SK-N-SH (cell line): ENCODE results near the gene LRRC46.

Experiments
- CTCF ChIP-seq: fragments of 200-600 bp; sonication (generic); IDR thresholded peaks from 2 replicates; pipeline ENCODE4 v1.6.1; 2017; ENCODE audit warnings: antibody characterized with exemption, mild to moderate bottlenecking, moderate library complexity
- EZH2phosphoT487 ChIP-seq: fragments of 200-600 bp; sonication (generic); IDR thresholded peaks from 2 replicates; pipeline ENCODE4 v1.6.1; 2017; ENCODE audit warnings: low read depth, mixed run types, mild to moderate bottlenecking, antibody characterized with exemption, moderate library complexity, borderline replicate concordance
- FOSL2 ChIP-seq: IDR thresholded peaks from 2 replicates; pipeline ENCODE4 v1.4.0; 2012; ENCODE audit warnings: low read depth, mild to moderate bottlenecking, moderate library complexity, borderline replicate concordance
- MXI1 ChIP-seq: IDR thresholded peaks from 2 replicates; pipeline ENCODE4 v1.6.1; 2012; ENCODE audit warnings: mild to moderate bottlenecking, low read depth, low read length, improper control_type of control experiment
- NRF1 ChIP-seq: IDR thresholded peaks from 2 replicates; pipeline ENCODE4 v1.6.1; 2012; ENCODE audit warnings: low read depth, mild to moderate bottlenecking, low read length
- POLR2AphosphoS5 ChIP-seq: IDR thresholded peaks from 2 replicates; pipeline ENCODE4 v1.6.1; 2012; ENCODE audit warnings: low read depth, low read length
- RAD21 ChIP-seq: IDR thresholded peaks from 2 replicates; pipeline ENCODE4 v1.6.1; 2012; ENCODE audit warnings: mild to moderate bottlenecking, low read length
- RXRA ChIP-seq: IDR thresholded peaks from 2 replicates; pipeline ENCODE4 v1.4.0; 2012; ENCODE audit warnings: low read depth, mild to moderate bottlenecking, borderline replicate concordance
- USF1 ChIP-seq: IDR thresholded peaks from 2 replicates; pipeline ENCODE4 v1.4.0; 2012; ENCODE audit warnings: low read depth, borderline replicate concordance
- TF ChIP-seq, protein P1 (sequence below): IDR thresholded peaks from 2 replicates; pipeline ENCODE4 v1.4.0; 2012; ENCODE audit warnings: low read depth, borderline replicate concordance

DNA sequence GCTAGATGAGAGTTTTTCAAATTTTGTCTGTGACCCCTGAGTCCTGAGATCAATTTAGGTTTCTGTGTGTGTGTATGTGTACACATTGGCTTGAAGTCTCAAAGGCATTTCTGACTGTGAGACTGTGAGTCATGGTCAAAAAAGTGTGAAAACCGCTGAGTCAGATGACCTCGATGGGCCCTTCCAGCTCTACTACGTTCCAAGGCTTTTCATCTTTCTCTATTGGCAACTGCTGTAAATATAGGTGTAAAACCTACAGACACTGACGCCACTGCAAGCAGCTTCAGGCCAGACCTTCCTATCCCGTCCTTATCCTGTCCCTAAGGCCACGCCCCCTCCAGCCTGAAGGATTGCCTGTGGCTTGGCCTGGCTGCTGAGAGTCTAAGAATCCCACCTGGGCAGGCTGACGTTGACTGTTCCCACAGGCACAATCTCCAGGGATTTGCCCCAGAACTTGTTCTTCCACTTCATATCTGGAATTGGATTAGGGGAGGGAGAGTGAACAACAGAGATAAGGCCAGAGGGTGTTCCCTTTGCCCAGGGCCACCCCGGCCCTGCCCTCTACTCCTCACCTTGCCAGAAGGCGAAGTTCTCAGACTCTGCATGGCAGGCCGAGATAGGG, 21.2 kb upstream of the LRRC46 start:
- TF ChIP-seq FOSL2 (peak; percentile 71; the same call in 1 of the 2 replicates), USF1 (no peak), POLR2AphosphoS5 (no peak), CTCF (no peak), RAD21 (no peak), NRF1 (no peak), RXRA (no peak), MXI1 (no peak), EZH2phosphoT487 (no peak)
- TF ChIP-seq, protein P1, sequence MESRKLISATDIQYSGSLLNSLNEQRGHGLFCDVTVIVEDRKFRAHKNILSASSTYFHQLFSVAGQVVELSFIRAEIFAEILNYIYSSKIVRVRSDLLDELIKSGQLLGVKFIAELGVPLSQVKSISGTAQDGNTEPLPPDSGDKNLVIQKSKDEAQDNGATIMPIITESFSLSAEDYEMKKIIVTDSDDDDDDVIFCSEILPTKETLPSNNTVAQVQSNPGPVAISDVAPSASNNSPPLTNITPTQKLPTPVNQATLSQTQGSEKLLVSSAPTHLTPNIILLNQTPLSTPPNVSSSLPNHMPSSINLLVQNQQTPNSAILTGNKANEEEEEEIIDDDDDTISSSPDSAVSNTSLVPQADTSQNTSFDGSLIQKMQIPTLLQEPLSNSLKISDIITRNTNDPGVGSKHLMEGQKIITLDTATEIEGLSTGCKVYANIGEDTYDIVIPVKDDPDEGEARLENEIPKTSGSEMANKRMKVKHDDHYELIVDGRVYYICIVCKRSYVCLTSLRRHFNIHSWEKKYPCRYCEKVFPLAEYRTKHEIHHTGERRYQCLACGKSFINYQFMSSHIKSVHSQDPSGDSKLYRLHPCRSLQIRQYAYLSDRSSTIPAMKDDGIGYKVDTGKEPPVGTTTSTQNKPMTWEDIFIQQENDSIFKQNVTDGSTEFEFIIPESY: no peak
